Measurements from ENCODE around the gene ZDHHC6. TPM values are rescaled to one million over a fixed set of nuclear protein-coding genes. Genes with fewer than 3 reads are reported as not detected.

Gene ZDHHC6
- total RNA-seq, 1 experiment from 2014 or later, result 35.2 TPM

- no peak overlapping the region for H3K4me2 ChIP-seq (ENCODE audit: insufficient read depth, insufficient read length, low read length)
- no peaks in the 10 kb centered on the region; the same call in 1 of the 2 replicates for H3K27me3 Mint-ChIP-seq (ENCODE audit: low read depth)
- no CpG with 5 or more reads among the region's 2 CpGs for WGBS (ENCODE audit: extremely low coverage, insufficient read length, low lambda C conversion rate)
These were observed 52.9 kb downstream of the ZDHHC6 start for GRCh38 chr10:112393827-112394226.

More at GRCh38 chr10:112393827-112394226, 52.9 kb downstream of the ZDHHC6 start:
- Histone ChIP-seq H3K9ac (ENCODE audit: extremely low read depth, insufficient read length, low read length) (no peak overlapping the region), H3K79me1 (ENCODE audit: insufficient read depth, low read depth, low read length, poor library complexity, severe bottlenecking) (no peaks in the 10 kb centered on the region), H2BK120ac (ENCODE audit: low read depth, low read length, poor library complexity, severe bottlenecking) (no peak overlapping the region), H4K5ac (ENCODE audit: insufficient read length, low read depth, low read length) (no peak overlapping the region), H3K18ac (ENCODE audit: insufficient read length, low read depth, low read length) (no peak overlapping the region), H3K14ac (ENCODE audit: insufficient read depth, low read length) (no peak overlapping the region), H3K4me1 (ENCODE audit: insufficient read depth, low read length) (no peaks in the 10 kb centered on the region), H2AFZ (ENCODE audit: low read length) (no peak overlapping the region), H3K9me3 (ENCODE audit: control insufficient read depth, low read depth, low read length) (no peaks in the 10 kb centered on the region), H3K27ac (ENCODE audit: insufficient read length, low read depth, low read length) (no peak overlapping the region), H3K56ac (ENCODE audit: insufficient read length, low read depth, low read length) (no peak overlapping the region), H3K23ac (ENCODE audit: insufficient read length, low read depth, low read length) (no peak overlapping the region), H3K79me2 (ENCODE audit: insufficient read depth, low read length) (no peaks in the 10 kb centered on the region), H3T11ph (ENCODE audit: low read length) (no peak overlapping the region), H4K91ac (ENCODE audit: insufficient read length, low read depth, low read length) (no peak overlapping the region), H3K27me3 (ENCODE audit: insufficient read depth, low read length) (no peaks in the 10 kb centered on the region), H2BK15ac (ENCODE audit: low read depth, low read length) (no peak overlapping the region), H4K8ac (replicated peaks; ENCODE audit: insufficient read length, low read depth, low read length) (no peak overlapping the region), H2BK20ac (ENCODE audit: low read depth, low read length, poor library complexity, severe bottlenecking) (no peak overlapping the region), H2AK5ac (ENCODE audit: insufficient read length, low read length) (no peak overlapping the region), H2BK5ac (ENCODE audit: insufficient read length, low read length) (no peak overlapping the region), H3K23me2 (ENCODE audit: insufficient read length, low read depth, low read length, poor library complexity, severe bottlenecking) (no peaks in the 10 kb centered on the region), H4K20me1 (ENCODE audit: control insufficient read depth, insufficient read depth, insufficient read length) (no peaks in the 10 kb centered on the region), H3K4ac (ENCODE audit: low read depth, low read length) (no peak overlapping the region), H2BK12ac (ENCODE audit: insufficient read length, low read depth, low read length) (no peak overlapping the region)
- no peaks in the 10 kb centered on the region for H3K36me3 Mint-ChIP-seq (ENCODE audit: insufficient read depth in 1 of 3, low read depth in 3 of 3)
- H3K4me1 Mint-ChIP-seq, result 0 out of 4 replicates have a peak, but pooled peaks cover 0 to 2% of the 10 kb centered on the region in 2 experiments
- no peak for DNase-seq
- H3K9me3 Mint-ChIP-seq, result no peaks in the 10 kb centered on the region
- no peak overlapping the region for H3K4me3 Mint-ChIP-seq
- TF ChIP-seq CTCF (conservative IDR thresholded peaks at IDR 0.05), result no peak
- no peak overlapping the region for H3K27ac Mint-ChIP-seq

Measured in H9 (cell line).